Natural killer cell (primary cell): Measurements from ENCODE around the gene DVL3. TPM values are rescaled to one million over a fixed set of nuclear protein-coding genes. Genes with fewer than 3 reads are reported as not detected.
"Not testable (repeated sequence)": the region's sequence is repeated elsewhere in the genome, so short reads cannot be mapped to it uniquely, and the experiment has no call there.

Source experiments
- ATAC-seq, 3 donors: fragments of 150-1000 bp in 2 of 3; fragments of 200-7000 bp in 1 of 3; cut with Tn5 transposase; 1 replicate in 1 of 3; 2 replicates in 2 of 3; pipeline ENCODE4 v1.10.0; 2021; ENCODE audit warnings: mild to moderate bottlenecking in 2 of 3, moderate library complexity in 2 of 3
- DNase-seq, 2 donors: peaks; one replicate each; pipeline versions ENCODE4 v3.0.0 to v3.0.0-alpha.2; 2013 to 2021; ENCODE audit warnings: mixed read lengths in 1 of 2
- H3K27ac ChIP-seq: one replicate; pipeline ENCODE4 v1.5.1; 2013; ENCODE audit warnings: mild to moderate bottlenecking, low read length
- H3K27me3 ChIP-seq: one replicate; pipeline ENCODE4 v1.6.1; 2013; ENCODE audit warnings: low read length; ENCODE audit not compliant: control insufficient read depth, insufficient read depth
- H3K36me3 ChIP-seq: one replicate; pipeline ENCODE4 v1.6.1; 2013; ENCODE audit warnings: low read length; ENCODE audit not compliant: control insufficient read depth, insufficient read depth
- H3K4me1 ChIP-seq: one replicate; pipeline ENCODE4 v1.6.1; 2013; ENCODE audit warnings: low read length; ENCODE audit not compliant: control insufficient read depth, insufficient read depth
- H3K4me3 ChIP-seq: one replicate; pipeline ENCODE4 v1.5.1; 2013; ENCODE audit warnings: low read length
- H3K9me3 ChIP-seq: one replicate; pipeline ENCODE4 v1.6.1; 2013; ENCODE audit warnings: low read length; ENCODE audit not compliant: control insufficient read depth, insufficient read depth
- H3K27ac Mint-ChIP-seq, 2 donors: one replicate each; pipeline ENCODE4 v1.8.0; 2022; ENCODE audit warnings: mild to moderate bottlenecking in 2 of 2, mixed read lengths in 2 of 2, moderate library complexity in 1 of 2
- H3K27me3 Mint-ChIP-seq, 2 donors: one replicate each; pipeline ENCODE4 v1.8.0; 2022; ENCODE audit warnings: low read depth in 2 of 2, mixed read lengths in 2 of 2
- H3K36me3 Mint-ChIP-seq: one replicate; pipeline ENCODE4 v1.8.0; 2022; ENCODE audit warnings: mixed read lengths
- H3K4me1 Mint-ChIP-seq, 2 donors: one replicate each; pipeline ENCODE4 v1.8.0; 2022; ENCODE audit warnings: mixed read lengths in 2 of 2
- H3K4me3 Mint-ChIP-seq: one replicate; pipeline ENCODE4 v1.8.0; 2022; ENCODE audit warnings: mild to moderate bottlenecking, moderate library complexity, mixed read lengths
- H3K9me3 Mint-ChIP-seq, 2 donors: one replicate each; pipeline ENCODE4 v1.8.0; 2022; ENCODE audit warnings: mixed read lengths in 2 of 2
- WGBS: methylation state at CpG from one replicate; pipeline ENCODE4 v1.1.7; 2013; ENCODE audit warnings: missing lambda C conversion rate; ENCODE audit not compliant: insufficient coverage; 5-methylcytosine and 5-hydroxymethylcytosine counted together
- intact Hi-C: fragments of 100-400 bp; cut with micrococcal nuclease; formaldehyde crosslinking; loops from one replicate; pipeline ENCODE4 v1.14.2; 2022
- total RNA-seq, 4 donors: library from RNA; stranded (reverse); fragments of 120-200 nt in 1 of 4; gene quantifications; one replicate each; pipeline versions ENCODE4 v1.2.3 to v1.2.4, GENCODE V29; 2013 to 2022
- TF ChIP-seq, protein P1 (sequence below): fragments of 200-600 bp; IDR thresholded peaks from one replicate; pipeline ENCODE4 v1.8.0; 2022; ENCODE audit warnings: antibody characterized with exemption

DVL3 gene
- total RNA-seq, 3 donors from 2014 or later (not counting 1 experiment from before 2014, with no cell fraction given) = 59.1 to 77.5 (median 59.7) TPM

- 17% methylated on average over 3 of the region's 6 CpGs for WGBS
- H3K27me3 Mint-ChIP-seq = no peaks in the 10 kb centered on the region
- no peaks in the 10 kb centered on the region for H3K27me3 ChIP-seq
- H3K27ac ChIP-seq = no peak overlapping the region
- intact Hi-C loops = no loop called here
- no peaks in the 10 kb centered on the region for H3K36me3 ChIP-seq
- H3K9me3 ChIP-seq = no peaks in the 10 kb centered on the region
- TF ChIP-seq, protein P1, sequence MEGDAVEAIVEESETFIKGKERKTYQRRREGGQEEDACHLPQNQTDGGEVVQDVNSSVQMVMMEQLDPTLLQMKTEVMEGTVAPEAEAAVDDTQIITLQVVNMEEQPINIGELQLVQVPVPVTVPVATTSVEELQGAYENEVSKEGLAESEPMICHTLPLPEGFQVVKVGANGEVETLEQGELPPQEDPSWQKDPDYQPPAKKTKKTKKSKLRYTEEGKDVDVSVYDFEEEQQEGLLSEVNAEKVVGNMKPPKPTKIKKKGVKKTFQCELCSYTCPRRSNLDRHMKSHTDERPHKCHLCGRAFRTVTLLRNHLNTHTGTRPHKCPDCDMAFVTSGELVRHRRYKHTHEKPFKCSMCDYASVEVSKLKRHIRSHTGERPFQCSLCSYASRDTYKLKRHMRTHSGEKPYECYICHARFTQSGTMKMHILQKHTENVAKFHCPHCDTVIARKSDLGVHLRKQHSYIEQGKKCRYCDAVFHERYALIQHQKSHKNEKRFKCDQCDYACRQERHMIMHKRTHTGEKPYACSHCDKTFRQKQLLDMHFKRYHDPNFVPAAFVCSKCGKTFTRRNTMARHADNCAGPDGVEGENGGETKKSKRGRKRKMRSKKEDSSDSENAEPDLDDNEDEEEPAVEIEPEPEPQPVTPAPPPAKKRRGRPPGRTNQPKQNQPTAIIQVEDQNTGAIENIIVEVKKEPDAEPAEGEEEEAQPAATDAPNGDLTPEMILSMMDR = no peak
- H3K4me1 ChIP-seq = peaks cover 46% of the 10 kb centered on the region
- ATAC-seq = no peak
- no peaks in the 10 kb centered on the region for H3K9me3 Mint-ChIP-seq
- H3K4me1 Mint-ChIP-seq = peaks cover 32 to 40% of the 10 kb centered on the region in 2 donors
- H3K36me3 Mint-ChIP-seq = no peaks in the 10 kb centered on the region
- no peak for DNase-seq
- H3K27ac Mint-ChIP-seq = peak overlapping the region; percentile 42 to 92
- peak overlapping the region; percentile 98 for H3K4me3 ChIP-seq
- peak overlapping the region; percentile 94 for H3K4me3 Mint-ChIP-seq
These were observed 1.4 kb downstream of the DVL3 start for GRCh38 chr3:184156522-184156955.

GRCh38 chr3:184157206-184157605 is 2.0 kb downstream of the DVL3 start:
- Mint-ChIP-seq H3K27me3 (no peaks in the 10 kb centered on the region), H3K4me1 (peaks cover 32 to 43% of the 10 kb centered on the region in 2 donors), H3K27ac (peak overlapping the region; percentile 42 to 92), H3K4me3 (peak overlapping the region; percentile 75), H3K9me3 (no peaks in the 10 kb centered on the region), H3K36me3 (no peaks in the 10 kb centered on the region)
- DNase-seq (no peak), ATAC-seq (no peak)
- intact Hi-C loops = no loop called here
- H3K36me3 ChIP-seq = no peaks in the 10 kb centered on the region
- H3K9me3 ChIP-seq = no peaks in the 10 kb centered on the region
- TF ChIP-seq, protein P1 = no peak
- H3K27ac ChIP-seq = no peak overlapping the region
- peaks cover 46% of the 10 kb centered on the region for H3K4me1 ChIP-seq
- no peaks in the 10 kb centered on the region for H3K27me3 ChIP-seq
- H3K4me3 ChIP-seq = no peak overlapping the region

GRCh38 chr3:184158404-184158803 is 3.2 kb downstream of the DVL3 start:
- Mint-ChIP-seq H3K27me3 (no peaks in the 10 kb centered on the region), H3K36me3 (no peaks in the 10 kb centered on the region), H3K4me1 (peaks cover 32 to 43% of the 10 kb centered on the region in 2 donors), H3K4me3 (no peak overlapping the region), H3K27ac (no peak overlapping the region), H3K9me3 (no peaks in the 10 kb centered on the region)
- Histone ChIP-seq H3K27me3 (no peaks in the 10 kb centered on the region), H3K4me1 (peaks cover 46% of the 10 kb centered on the region), H3K9me3 (no peaks in the 10 kb centered on the region), H3K4me3 (no peak overlapping the region), H3K36me3 (peaks cover 5% of the 10 kb centered on the region), H3K27ac (no peak overlapping the region)
- TF ChIP-seq, protein P1 = no peak
- intact Hi-C loops = no loop called here
- ATAC-seq (no peak), DNase-seq (no peak)
- 91% methylated on average over 4 of the region's 4 CpGs for WGBS

- no peaks in the 10 kb centered on the region for H3K9me3 Mint-ChIP-seq
- Histone ChIP-seq H3K4me3 (no peak overlapping the region), H3K27me3 (no peaks in the 10 kb centered on the region), H3K9me3 (no peaks in the 10 kb centered on the region), H3K36me3 (peaks cover 24% of the 10 kb centered on the region), H3K4me1 (peaks cover 41% of the 10 kb centered on the region), H3K27ac (no peak overlapping the region)
- no peak for DNase-seq
- TF ChIP-seq, protein P1 = no peak
- H3K4me1 Mint-ChIP-seq = peaks cover 38 to 49% of the 10 kb centered on the region in 2 donors
- H3K27me3 Mint-ChIP-seq = no peaks in the 10 kb centered on the region
- ATAC-seq = no peak
- peak overlapping the region in 1 of 2 donors; percentile 63 for H3K27ac Mint-ChIP-seq
- H3K4me3 Mint-ChIP-seq = no peak overlapping the region
- H3K36me3 Mint-ChIP-seq = no peaks in the 10 kb centered on the region
- WGBS = 30% methylated on average over 2 of the region's 2 CpGs
- intact Hi-C loops = no loop called here
These were observed 5.3 kb downstream of the DVL3 start for GRCh38 chr3:184160456-184160855.

- H3K27ac ChIP-seq, DNase-seq, H3K27me3 Mint-ChIP-seq, H3K4me3 ChIP-seq, H3K36me3 Mint-ChIP-seq, H3K27me3 ChIP-seq, H3K27ac Mint-ChIP-seq, H3K9me3 ChIP-seq, H3K9me3 Mint-ChIP-seq, intact Hi-C loops, H3K4me3 Mint-ChIP-seq, ATAC-seq: not testable (repeated sequence)
- peaks cover 42% of the 10 kb centered on the region for H3K36me3 ChIP-seq
- 87% methylated on average over 8 of the region's 8 CpGs for WGBS
- H3K4me1 ChIP-seq = peaks cover 20% of the 10 kb centered on the region
- peaks cover 20 to 29% of the 10 kb centered on the region in 2 donors for H3K4me1 Mint-ChIP-seq
These were observed 7.4 kb downstream of the DVL3 start for GRCh38 chr3:184162571-184163070.
